ENCODE data around the gene DBNDD1. TPM values are rescaled to one million over a fixed set of nuclear protein-coding genes. Genes with fewer than 3 reads are reported as not detected.

The DBNDD1 gene
- polyA plus RNA-seq, 1 of the 3 experiments (the other 2 are of a cell fraction): 27.9 TPM

DNA sequence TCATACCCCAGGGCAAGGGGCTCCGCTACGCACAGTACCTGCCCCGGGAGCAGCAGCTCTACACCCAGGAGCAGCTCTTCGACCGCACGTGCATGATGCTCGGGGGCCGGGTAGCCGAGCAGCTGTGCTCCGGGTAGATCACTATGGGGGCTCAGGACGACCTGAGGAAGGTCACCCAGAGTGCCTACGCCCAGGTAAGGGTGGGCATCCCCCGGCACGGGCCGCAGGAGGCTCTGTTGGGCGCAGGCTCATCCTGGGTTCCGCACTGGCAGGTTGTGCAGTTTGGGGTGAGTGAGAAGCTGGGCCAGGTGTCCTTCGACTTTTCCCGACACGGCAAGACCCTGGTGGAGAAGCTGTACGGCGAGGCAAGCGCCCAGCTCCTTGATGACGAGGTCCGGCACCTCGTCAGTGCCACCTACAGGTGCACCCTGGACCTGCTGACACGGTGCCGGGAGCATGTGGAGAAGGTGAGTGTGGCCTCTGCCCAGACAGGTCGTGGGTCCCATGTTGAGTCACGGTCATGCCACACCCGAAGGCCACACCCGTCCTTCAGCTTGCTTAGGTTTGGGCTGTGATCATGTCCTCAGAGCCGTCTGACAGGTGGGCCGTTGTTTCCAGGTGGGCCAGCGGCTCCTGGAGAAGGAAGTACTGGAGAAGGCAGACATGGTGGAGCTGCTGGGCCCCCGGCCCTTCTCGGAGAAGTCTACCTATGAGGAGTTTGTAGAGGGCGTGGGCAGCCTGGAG, 19.3 kb downstream of the DBNDD1 start:
- ChIA-PET CTCF (interaction anchor here (0.6 to 1.2 kb wide), 5 partner anchors 9 to 51 kb away, joined by 3 to 4 read pairs (median 3); no protein-coding TSS in a partner anchor), POLR2A (interaction anchor here (0.7 to 2.0 kb wide), 2 partner anchors 11 to 13 kb away, joined by 3 to 5 read pairs; no protein-coding TSS in a partner anchor)
- WGBS (ENCODE audit: low lambda C conversion rate): 94% methylated on average over 20 of the region's 38 CpGs
- peaks cover 38% of the 10 kb centered on the region for H3F3A ChIP-seq (replicated peaks; ENCODE audit: insufficient read depth)
- H3K4me1 ChIP-seq (ENCODE audit: control insufficient read depth in 1 of 2, insufficient read depth in 2 of 2, low read depth in 1 of 2, low read length in 1 of 2): peaks cover 0 to 4% of the 10 kb centered on the region in 2 experiments; a peak in 1 of 4 replicates
- peaks cover 12% of the 10 kb centered on the region for H4K20me1 ChIP-seq (ENCODE audit: insufficient read depth)
- H3K9ac ChIP-seq: no peak overlapping the region
- no peaks in the 10 kb centered on the region for H3K27me3 ChIP-seq (ENCODE audit: insufficient read depth)
- no peak overlapping the region for H3K27ac ChIP-seq (ENCODE audit: low read depth in 2 of 2, low read length in 1 of 2)
- H3K79me2 ChIP-seq (ENCODE audit: insufficient read depth): no peaks in the 10 kb centered on the region
- H3K36me3 ChIP-seq (replicated peaks in 1 of 2; ENCODE audit: control insufficient read depth in 1 of 2, insufficient read depth in 2 of 2, low read length in 1 of 2): peaks cover 6 to 10% of the 10 kb centered on the region in 2 experiments
- H2AFZ ChIP-seq (ENCODE audit: low read depth): no peak overlapping the region
- TF ChIP-seq, protein P1, sequence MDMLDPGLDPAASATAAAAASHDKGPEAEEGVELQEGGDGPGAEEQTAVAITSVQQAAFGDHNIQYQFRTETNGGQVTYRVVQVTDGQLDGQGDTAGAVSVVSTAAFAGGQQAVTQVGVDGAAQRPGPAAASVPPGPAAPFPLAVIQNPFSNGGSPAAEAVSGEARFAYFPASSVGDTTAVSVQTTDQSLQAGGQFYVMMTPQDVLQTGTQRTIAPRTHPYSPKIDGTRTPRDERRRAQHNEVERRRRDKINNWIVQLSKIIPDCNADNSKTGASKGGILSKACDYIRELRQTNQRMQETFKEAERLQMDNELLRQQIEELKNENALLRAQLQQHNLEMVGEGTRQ (IDR thresholded peaks at IDR 0.05; ENCODE audit: borderline replicate concordance, low read depth, low read length): no peak
- TF ChIP-seq NRF1 (IDR thresholded peaks at IDR 0.05; ENCODE audit: low read depth, low read length) (no peak), RCOR1 (IDR thresholded peaks at IDR 0.05; ENCODE audit: low read length) (no peak)
- TF ChIP-seq, protein P2, sequence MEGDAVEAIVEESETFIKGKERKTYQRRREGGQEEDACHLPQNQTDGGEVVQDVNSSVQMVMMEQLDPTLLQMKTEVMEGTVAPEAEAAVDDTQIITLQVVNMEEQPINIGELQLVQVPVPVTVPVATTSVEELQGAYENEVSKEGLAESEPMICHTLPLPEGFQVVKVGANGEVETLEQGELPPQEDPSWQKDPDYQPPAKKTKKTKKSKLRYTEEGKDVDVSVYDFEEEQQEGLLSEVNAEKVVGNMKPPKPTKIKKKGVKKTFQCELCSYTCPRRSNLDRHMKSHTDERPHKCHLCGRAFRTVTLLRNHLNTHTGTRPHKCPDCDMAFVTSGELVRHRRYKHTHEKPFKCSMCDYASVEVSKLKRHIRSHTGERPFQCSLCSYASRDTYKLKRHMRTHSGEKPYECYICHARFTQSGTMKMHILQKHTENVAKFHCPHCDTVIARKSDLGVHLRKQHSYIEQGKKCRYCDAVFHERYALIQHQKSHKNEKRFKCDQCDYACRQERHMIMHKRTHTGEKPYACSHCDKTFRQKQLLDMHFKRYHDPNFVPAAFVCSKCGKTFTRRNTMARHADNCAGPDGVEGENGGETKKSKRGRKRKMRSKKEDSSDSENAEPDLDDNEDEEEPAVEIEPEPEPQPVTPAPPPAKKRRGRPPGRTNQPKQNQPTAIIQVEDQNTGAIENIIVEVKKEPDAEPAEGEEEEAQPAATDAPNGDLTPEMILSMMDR (IDR thresholded peaks at IDR 0.05): no peak
- no peak overlapping the region for H3K4me3 ChIP-seq (ENCODE audit: low read depth in 2 of 2, low read length in 1 of 2)
- no peak overlapping the region for H3K4me2 ChIP-seq
- H3K9me2 ChIP-seq: no peaks in the 10 kb centered on the region
- H3K9me3 ChIP-seq: 0 out of 2 replicates have a peak, but pooled peaks cover 6% of the 10 kb centered on the region
- DNase-seq: no peak

DNA sequence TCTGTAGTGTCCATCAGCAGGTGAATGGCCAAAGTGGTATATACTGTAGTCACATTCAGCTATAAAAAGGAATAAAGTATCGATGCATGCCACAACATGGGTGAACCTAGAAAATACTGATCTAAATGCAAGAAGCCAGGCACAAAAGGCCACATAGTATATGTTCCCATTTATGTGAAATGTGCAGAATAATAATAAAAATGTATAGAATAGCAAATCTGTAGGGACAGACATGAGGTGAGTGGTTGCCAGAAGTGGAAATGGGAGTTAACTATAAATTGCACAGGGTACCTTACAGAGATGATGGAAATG, 23.1 kb downstream of the DBNDD1 start:
- Histone ChIP-seq H3K4me3 (ENCODE audit: low read depth in 2 of 2, low read length in 1 of 2) (no peak overlapping the region), H3K36me3 (replicated peaks in 1 of 2; ENCODE audit: control insufficient read depth in 1 of 2, insufficient read depth in 2 of 2, low read length in 1 of 2) (peaks cover 35 to 44% of the 10 kb centered on the region in 2 experiments), H2AFZ (ENCODE audit: low read depth) (no peak overlapping the region), H3F3A (replicated peaks; ENCODE audit: insufficient read depth) (peaks cover 74% of the 10 kb centered on the region), H3K27me3 (ENCODE audit: insufficient read depth) (no peaks in the 10 kb centered on the region), H3K9ac (no peak overlapping the region), H3K79me2 (ENCODE audit: insufficient read depth) (no peaks in the 10 kb centered on the region), H3K9me2 (no peaks in the 10 kb centered on the region), H3K9me3 (0 out of 2 replicates have a peak, but pooled peaks cover 6% of the 10 kb centered on the region), H3K4me2 (no peak overlapping the region), H3K4me1 (ENCODE audit: control insufficient read depth in 1 of 2, insufficient read depth in 2 of 2, low read depth in 1 of 2, low read length in 1 of 2) (peaks cover 0 to 4% of the 10 kb centered on the region in 2 experiments; a peak in 1 of 4 replicates), H3K27ac (ENCODE audit: low read depth in 2 of 2, low read length in 1 of 2) (peak overlapping the region; percentile 66 to 78), H4K20me1 (ENCODE audit: insufficient read depth) (peaks cover 21% of the 10 kb centered on the region)
- ChIA-PET CTCF (interaction anchor here (0.7 kb wide), 1 partner anchor 9 kb away, joined by 3 read pairs; no protein-coding TSS in a partner anchor), POLR2A (no interaction called here)
- TF ChIP-seq, protein P3, sequence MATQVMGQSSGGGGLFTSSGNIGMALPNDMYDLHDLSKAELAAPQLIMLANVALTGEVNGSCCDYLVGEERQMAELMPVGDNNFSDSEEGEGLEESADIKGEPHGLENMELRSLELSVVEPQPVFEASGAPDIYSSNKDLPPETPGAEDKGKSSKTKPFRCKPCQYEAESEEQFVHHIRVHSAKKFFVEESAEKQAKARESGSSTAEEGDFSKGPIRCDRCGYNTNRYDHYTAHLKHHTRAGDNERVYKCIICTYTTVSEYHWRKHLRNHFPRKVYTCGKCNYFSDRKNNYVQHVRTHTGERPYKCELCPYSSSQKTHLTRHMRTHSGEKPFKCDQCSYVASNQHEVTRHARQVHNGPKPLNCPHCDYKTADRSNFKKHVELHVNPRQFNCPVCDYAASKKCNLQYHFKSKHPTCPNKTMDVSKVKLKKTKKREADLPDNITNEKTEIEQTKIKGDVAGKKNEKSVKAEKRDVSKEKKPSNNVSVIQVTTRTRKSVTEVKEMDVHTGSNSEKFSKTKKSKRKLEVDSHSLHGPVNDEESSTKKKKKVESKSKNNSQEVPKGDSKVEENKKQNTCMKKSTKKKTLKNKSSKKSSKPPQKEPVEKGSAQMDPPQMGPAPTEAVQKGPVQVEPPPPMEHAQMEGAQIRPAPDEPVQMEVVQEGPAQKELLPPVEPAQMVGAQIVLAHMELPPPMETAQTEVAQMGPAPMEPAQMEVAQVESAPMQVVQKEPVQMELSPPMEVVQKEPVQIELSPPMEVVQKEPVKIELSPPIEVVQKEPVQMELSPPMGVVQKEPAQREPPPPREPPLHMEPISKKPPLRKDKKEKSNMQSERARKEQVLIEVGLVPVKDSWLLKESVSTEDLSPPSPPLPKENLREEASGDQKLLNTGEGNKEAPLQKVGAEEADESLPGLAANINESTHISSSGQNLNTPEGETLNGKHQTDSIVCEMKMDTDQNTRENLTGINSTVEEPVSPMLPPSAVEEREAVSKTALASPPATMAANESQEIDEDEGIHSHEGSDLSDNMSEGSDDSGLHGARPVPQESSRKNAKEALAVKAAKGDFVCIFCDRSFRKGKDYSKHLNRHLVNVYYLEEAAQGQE (IDR thresholded peaks at IDR 0.05; ENCODE audit: low read depth, low read length): no peak
- TF ChIP-seq POLR2AphosphoS5 (IDR thresholded peaks at IDR 0.05; ENCODE audit: low read depth, low read length) (no peak), NRF1 (IDR thresholded peaks at IDR 0.05; ENCODE audit: low read depth, low read length) (no peak), RCOR1 (IDR thresholded peaks at IDR 0.05; ENCODE audit: low read length) (no peak), SMC3 (IDR thresholded peaks at IDR 0.05; ENCODE audit: low read depth, low read length) (no peak), RXRA (IDR thresholded peaks at IDR 0.05; ENCODE audit: borderline replicate concordance, low read depth) (no peak)
- no peak for DNase-seq
- WGBS (ENCODE audit: low lambda C conversion rate): 96% methylated on average over 1 of the region's 1 CpG

Data from SK-N-SH (cell line).